HG03558 (cell line): ENCODE measurements around the gene SLC66A2.

Source experiments
- ATAC-seq: cut with Tn5 transposase; IDR thresholded peaks from one replicate; pipeline ENCODE4 v1.9.1; 2021; ENCODE audit warnings: moderate number of reproducible peaks; ENCODE audit not compliant: unreplicated experiment; ENCODE audit errors: extremely low read depth

SLC66A2 gene

DNA sequence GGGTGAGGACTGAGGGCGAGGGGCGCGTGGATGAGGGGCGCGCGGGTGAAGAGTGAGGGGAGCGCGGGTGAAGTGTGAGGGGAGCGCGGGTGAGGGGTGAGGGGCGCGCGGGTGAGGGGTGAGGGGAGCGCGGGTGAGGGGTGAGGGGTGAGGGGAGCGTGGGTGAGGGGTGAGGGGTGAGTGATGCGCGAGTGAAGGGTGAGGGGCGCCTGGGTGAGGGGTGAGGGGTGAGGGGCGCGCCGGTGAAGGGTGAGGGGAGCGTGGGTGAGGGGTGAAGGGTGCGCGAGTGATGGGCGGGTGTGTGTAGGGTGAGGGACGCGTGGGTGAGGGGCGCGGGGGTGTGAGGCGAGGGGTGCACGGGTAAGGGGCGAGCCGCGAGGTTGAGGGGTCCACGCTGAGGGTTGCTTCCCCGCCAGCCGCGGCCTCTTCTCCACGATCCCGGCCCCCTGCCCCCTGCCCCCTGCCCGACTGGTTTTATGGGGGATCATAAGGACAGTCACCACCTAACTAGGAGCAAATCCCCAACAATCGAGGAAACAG lies 1.1 kb upstream of the SLC66A2 start:
- ATAC-seq = no peak

DNA sequence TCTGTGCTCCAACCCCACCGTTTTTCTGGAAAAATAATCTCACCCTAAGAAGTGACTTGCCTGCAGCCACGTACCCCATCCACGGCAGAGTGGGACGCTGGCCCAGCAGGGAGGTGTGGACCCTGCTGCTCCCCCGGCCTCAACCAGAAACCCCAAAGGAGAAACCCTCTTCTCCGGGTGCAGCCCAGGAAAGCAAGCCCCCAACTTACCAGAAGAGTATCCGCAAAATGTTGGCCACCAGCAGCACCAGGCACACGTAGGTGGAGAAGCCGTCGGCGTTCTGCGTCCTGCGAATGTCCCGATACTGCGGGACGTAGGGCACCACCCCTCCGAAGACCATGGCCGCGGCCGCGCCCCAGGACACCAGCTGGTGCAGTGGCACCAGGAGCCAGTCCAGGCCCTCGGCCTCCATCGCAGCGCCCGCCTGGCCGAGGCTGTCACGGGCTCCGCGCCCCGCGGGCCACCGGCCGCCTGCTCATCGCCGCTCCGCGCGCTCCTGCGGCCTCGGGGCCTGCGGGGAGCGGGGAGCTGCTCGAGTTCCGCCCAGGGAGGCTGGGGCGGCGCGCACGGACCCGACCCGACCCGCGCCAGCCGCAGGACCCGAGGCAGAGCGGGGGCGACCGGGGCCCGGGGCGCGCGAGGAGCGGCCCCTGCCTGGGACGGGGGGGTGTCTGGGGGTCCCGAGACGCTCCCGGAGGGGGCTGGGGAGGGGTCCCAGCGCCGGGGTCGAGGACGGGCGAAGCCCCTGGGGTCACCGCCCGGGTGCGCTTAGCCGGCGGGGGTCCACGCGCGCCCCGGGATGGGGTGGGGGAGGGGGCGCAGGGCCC lies 725 bp downstream of the SLC66A2 start:
- no peak for ATAC-seq

- no peak for ATAC-seq
Observed at GRCh38 chr18:79949697-79950487, 1.6 kb downstream of the SLC66A2 start.

DNA sequence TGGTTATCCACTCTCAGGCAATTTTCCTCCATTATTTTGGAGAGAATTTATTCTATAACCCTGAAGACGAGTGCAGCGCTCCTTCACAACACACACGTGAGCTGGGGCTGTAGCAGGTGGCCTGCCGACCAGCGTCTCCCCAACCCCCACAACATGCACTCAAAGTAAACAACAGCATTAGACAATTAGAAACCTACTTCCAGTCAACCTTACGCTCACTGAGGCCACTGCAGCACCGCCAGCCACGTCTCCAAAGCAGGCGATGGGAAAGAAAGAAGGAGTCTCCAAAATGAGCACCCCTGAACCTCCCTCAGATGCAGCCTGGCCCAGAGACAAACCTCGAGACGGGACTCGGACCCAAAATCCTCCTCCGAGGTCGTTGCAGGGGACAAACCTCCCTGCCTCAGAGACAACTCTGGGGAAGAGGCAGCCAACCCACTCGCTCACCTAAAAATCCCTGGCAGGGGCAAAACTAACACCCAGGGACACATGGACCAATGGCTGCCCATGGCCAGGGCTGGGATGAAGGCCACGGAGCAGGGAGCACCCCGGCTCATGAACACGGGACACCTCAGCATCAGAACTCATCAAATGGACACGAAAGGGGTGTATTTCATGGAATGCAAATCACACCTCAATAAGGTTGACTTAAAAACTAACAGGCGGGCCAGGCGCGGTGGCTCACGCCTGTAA lies 2.6 kb downstream of the SLC66A2 start:
- ATAC-seq = no peak

DNA sequence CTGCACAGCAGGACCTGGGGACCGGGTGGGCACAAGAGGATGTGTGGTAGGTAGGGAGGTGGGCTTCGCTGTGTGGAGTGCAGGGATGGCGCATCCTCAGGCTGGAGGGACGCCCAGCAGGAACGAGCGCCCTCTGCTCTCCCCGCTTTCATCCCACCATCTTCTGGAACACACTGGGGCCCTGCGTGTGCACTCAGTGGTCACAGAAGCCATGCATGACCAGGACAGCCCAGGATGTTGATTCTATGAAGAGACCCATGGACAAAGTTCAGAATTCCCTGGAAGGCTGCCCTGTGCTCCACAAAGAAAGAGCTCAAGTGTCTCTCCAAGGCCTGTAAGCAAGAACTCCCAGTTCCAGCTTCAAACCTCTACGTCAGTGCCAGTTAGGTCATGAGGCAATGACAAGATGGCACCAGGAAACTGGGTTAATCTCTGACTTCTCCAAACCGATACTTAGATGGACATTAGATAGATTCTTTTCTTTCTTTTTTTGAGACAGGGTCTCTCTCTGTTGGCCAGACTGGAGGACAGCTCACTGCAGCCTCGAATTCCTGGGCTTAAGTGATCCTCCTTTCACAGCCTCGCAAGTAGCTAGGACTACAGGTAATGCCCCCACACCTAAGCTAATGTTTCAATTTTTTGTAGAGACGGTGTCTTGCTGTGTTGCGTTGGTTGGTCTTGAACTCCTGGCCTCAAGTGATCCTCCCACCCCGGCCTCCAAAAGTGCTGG lies 3.4 kb downstream of the SLC66A2 start:
- ATAC-seq = no peak

- ATAC-seq = no peak
Observed at GRCh38 chr18:79947054-79947755, 4.2 kb downstream of the SLC66A2 start.

- no peak for ATAC-seq
Observed at GRCh38 chr18:79945118-79946042, 6.1 kb downstream of the SLC66A2 start.

DNA sequence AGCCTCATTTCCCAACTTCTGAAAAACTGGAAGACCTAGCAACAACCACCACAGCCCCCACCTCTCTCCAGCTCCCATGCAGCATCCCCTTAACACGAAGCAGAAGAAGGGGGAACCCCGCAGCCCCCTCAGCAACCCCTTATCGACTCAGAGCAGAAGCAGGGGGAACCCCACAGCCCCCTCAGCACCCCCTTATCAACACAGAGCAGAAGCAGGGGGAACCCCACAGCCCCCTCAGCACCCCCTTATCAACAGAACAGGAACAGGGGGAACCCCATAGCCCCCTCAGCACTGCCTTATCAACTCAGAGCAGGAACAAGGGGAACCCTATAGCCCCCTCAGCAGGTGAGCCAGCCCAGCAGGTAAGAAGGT lies 6.7 kb downstream of the SLC66A2 start:
- no peak for ATAC-seq

DNA sequence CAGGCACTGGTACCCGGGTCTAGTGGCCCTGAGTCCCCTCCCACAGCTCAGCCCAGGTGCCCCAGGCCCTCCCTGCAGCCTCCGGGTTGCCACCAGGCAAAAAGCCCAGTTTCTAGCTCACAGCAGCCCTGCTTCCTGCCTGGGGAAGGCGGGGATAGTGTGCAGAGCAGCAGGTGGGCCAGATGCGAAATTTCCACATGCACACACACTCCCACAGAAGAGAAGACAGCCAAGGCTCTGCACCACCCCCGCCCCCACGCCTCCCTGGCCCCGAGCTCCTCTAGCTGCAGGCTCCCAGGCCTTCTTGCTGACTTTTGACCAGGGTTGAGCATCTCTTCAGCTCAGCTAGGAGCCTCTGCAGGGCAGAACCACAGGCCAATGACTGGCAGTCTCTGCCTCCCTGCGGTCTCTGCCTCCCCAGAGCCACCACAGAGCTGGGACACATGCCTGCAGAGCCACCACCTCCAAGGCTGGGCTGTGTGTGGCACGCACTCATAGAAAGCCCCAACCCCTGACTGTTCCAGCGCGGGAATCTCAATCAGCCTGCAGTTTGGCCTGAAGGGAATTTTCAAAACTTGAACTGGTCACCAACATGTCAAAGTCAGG lies 7.2 kb downstream of the SLC66A2 start:
- no peak for ATAC-seq

DNA sequence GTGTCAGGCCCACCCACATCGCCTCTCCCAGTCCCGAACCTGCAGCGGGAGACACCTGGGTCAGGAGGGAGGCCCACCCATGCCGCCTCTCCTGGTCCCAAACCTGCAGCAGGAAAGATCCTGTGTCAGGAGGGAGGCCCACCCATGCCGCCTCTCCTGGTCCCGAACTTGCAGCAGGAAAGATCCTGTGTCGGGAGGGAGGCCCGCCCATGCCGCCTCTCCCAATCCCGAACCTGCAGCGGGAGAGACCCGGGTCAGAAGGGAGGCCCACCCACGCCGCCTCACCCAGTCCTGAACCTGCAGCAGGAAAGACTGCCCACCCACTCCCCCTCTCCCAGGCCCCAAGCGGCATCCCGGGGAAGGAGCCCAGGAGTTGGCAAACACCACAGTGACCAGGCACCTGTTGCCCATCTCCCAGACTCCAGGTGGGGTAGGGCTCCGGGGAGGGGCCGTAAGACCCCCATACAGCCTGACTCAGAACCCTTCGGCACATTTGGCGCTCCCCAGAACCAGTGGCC lies 7.8 kb downstream of the SLC66A2 start:
- no peak for ATAC-seq

GRCh38 chr18:79942786-79943607 lies 8.5 kb downstream of the SLC66A2 start:
- ATAC-seq = no peak

- no peak for ATAC-seq
Observed at GRCh38 chr18:79942211-79942610, 9.2 kb downstream of the SLC66A2 start.

DNA sequence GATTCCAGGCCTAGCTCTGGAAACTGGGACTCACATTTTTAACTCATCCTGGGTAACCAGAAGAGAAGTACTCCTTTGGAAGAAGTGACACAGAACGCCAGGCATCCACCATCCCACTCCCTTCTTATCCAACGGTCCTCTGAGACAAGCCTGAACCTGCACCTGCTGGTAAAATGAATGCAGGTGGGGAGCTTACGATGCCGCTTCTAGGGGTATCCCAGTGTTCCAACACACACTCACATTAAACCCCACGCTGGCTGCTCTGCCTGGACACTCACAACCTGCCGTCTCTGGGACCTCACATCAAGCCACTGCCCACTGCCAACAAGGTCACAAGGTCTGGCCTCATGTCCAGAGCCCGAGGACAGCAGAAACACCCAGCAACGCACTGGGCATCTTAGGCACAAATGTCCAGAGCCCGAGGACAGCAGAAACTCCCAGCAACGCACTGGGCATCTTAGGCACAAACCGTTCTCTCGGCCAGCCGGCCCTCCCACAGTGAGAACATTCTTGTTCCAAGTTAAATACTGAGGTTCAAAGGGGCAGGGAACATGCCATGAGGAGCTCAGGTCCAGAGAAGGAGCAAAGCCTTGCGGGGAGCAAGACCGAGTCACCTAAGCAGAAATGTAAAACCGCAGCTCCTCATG lies 9.9 kb downstream of the SLC66A2 start:
- no peak for ATAC-seq

GRCh38 chr18:79940814-79941472 lies 10.5 kb downstream of the SLC66A2 start:
- ATAC-seq = no peak

DNA sequence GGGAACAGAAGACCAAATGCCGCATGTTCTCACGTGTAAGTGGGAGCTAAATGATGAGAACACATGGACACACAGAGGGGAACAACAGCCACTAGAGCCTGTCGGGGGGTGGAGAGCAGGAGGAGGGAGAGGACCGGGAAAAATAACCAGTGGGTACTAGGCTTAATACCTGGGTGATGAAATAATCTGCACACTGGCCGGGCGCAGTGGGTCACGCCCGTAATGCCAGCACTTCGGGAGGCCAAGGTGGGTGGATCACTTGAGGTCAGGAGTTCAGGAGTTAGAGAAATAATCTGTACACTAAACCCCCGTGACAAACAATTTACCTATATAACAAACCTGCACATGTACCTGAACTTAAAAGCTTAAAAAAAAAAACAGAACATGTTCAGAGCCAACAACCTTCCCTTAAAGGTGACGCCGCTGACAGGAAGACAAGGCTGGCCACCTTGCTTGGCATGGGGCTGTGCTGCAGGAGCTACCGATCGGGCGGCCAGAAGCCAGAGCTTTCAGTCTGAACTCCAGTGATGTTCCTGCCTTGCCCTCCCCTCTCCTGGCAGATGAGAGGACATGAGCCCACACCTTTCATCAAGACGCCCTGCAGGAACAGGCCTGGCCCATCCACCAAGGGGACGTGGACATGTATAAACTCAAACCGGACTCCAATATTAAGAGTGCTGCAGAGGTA lies 11.2 kb downstream of the SLC66A2 start:
- no peak for ATAC-seq
